K562 (cell line): Measurements from ENCODE around the gene SPEM1. TPM values are rescaled to one million over a fixed set of nuclear protein-coding genes. Genes with fewer than 3 reads are reported as not detected.

Experiments used
- CTBP1 ChIP-seq: fragments of 450-650 bp; IDR thresholded peaks from 2 replicates; pipeline ENCODE4 v1.6.1; 2016; ENCODE audit warnings: borderline replicate concordance
- DMBX1 ChIP-seq: fragments of 250-450 bp; sonication (Bioruptor Pico); IDR thresholded peaks from 2 replicates; pipeline ENCODE4 v1.8.0; 2022; ENCODE audit warnings: inconsistent platforms, mild to moderate bottlenecking, moderate library complexity, borderline replicate concordance
- EGR1 ChIP-seq: fragments of 450-650 bp; conservative IDR thresholded peaks from 2 replicates; pipeline ENCODE4 v1.6.1; 2017; ENCODE audit warnings: mild to moderate bottlenecking
- HIVEP1 ChIP-seq: fragments of 250-450 bp; sonication (Bioruptor Pico); IDR thresholded peaks from 2 replicates; pipeline ENCODE4 v1.4.0; 2020; ENCODE audit warnings: mild to moderate bottlenecking
- HNRNPL ChIP-seq: fragments of 200-400 bp; formaldehyde crosslinking; IDR thresholded peaks from 2 replicates; pipeline ENCODE4 v1.6.1; 2017; ENCODE audit warnings: low read depth, mild to moderate bottlenecking, low read length
- NRF1 ChIP-seq, 2 experiments: fragments of 450-650 bp; IDR thresholded peaks in 1 of 2; conservative IDR thresholded peaks in 1 of 2; 2 replicates each; pipeline ENCODE4 v1.6.1; 2014; ENCODE audit warnings: mild to moderate bottlenecking in 2 of 2
- PHF8 ChIP-seq: fragments of 200-600 bp; sonication (generic); IDR thresholded peaks from 2 replicates; pipeline ENCODE4 v1.6.1; 2012; ENCODE audit warnings: mixed run types, mild to moderate bottlenecking, inconsistent platforms, low read length, moderate library complexity, borderline replicate concordance
- POLR2G ChIP-seq: fragments of 200-400 bp; formaldehyde crosslinking; IDR thresholded peaks from 2 replicates; pipeline ENCODE4 v1.6.1; 2017; ENCODE audit warnings: low read depth, mild to moderate bottlenecking, antibody characterized with exemption, low read length, moderate library complexity
- PREB ChIP-seq: sonication (generic); formaldehyde crosslinking; IDR thresholded peaks from 2 replicates; pipeline ENCODE4 v1.8.1; 2023; ENCODE audit warnings: mild to moderate bottlenecking, missing genetic modification reagents
- SRSF3 ChIP-seq: fragments of 200-400 bp; formaldehyde crosslinking; IDR thresholded peaks from 2 replicates; pipeline ENCODE4 v1.6.1; 2016; ENCODE audit warnings: mild to moderate bottlenecking, low read length, moderate library complexity; ENCODE audit not compliant: insufficient read depth
- TFE3 ChIP-seq: fragments of 450-650 bp; formaldehyde crosslinking; IDR thresholded peaks from 2 replicates; pipeline ENCODE4 v1.4.0; 2020; ENCODE audit warnings: mild to moderate bottlenecking, mixed read lengths
- ZBTB33 ChIP-seq: sonication (generic); formaldehyde crosslinking; IDR thresholded peaks from 2 replicates; pipeline ENCODE4 v1.8.1; 2023; ENCODE audit warnings: mild to moderate bottlenecking, missing genetic modification reagents
- ZFX ChIP-seq: sonication (generic); formaldehyde crosslinking; IDR thresholded peaks from 2 replicates; pipeline ENCODE4 v1.8.0; 2022; ENCODE audit warnings: mild to moderate bottlenecking, missing genetic modification reagents, moderate library complexity
- ZNF12 ChIP-seq: sonication (generic); formaldehyde crosslinking; IDR thresholded peaks from 2 replicates; pipeline ENCODE4 v1.4.0; 2020; ENCODE audit warnings: mild to moderate bottlenecking, missing genetic modification reagents
- ZNF311 ChIP-seq: fragments of 250-450 bp; sonication (Bioruptor Pico); IDR thresholded peaks from 2 replicates; pipeline ENCODE4 v1.4.0; 2020; ENCODE audit warnings: mild to moderate bottlenecking, moderate library complexity
- ZNF449 ChIP-seq: fragments of 250-450 bp; sonication (Bioruptor Pico); IDR thresholded peaks from 2 replicates; pipeline ENCODE4 v1.8.0; 2022; ENCODE audit warnings: moderate library complexity, mild to moderate bottlenecking, inconsistent platforms
- ZNF57 ChIP-seq: fragments of 450-650 bp; formaldehyde crosslinking; IDR thresholded peaks from 2 replicates; pipeline ENCODE4 v1.4.0; 2020; ENCODE audit warnings: mild to moderate bottlenecking, moderate library complexity
- ZSCAN29 ChIP-seq: fragments of 450-650 bp; IDR thresholded peaks from 2 replicates; pipeline ENCODE4 v1.6.1; 2017
- polyA plus RNA-seq, 8 experiments: library from polyadenylated mRNA; depleted of rRNA in 4 of 8; stranded (reverse) in 5 of 8; unstranded in 3 of 8; fragments of >200 nt; fragmentation: Nextera tagmentation in 2 of 8; fragmentation: Illumina TruSeq in 1 of 8; extraction: Ambion mirVana in 2 of 8; extraction: Trizol in 1 of 8; gene quantifications; 2 replicates each; pipeline versions ENCODE4 v1.2.1 to v1.2.3, GENCODE V29; 2011 to 2014; ENCODE audit warnings: inconsistent platforms in 1 of 8, missing spikeins in 1 of 8
- total RNA-seq, 7 experiments: library from RNA; depleted of rRNA in 6 of 7; stranded (reverse); fragments of >200 nt in 6 of 7; fragmentation: Illumina TruSeq in 2 of 7; extraction: Trizol in 2 of 7; gene quantifications; 2 replicates each; pipeline versions ENCODE4 v1.2.1 to v1.2.3, GENCODE V29; 2011 to 2021; ENCODE audit warnings: low replicate concordance in 1 of 7
- TF ChIP-seq, protein P1 (sequence below): fragments of 200-800 bp; sonication (Bioruptor generic); IDR thresholded peaks from 2 replicates; pipeline ENCODE4 v1.6.1; 2017; ENCODE audit warnings: missing genetic modification characterization, missing compliant biosample characterization

The SPEM1 gene
- total and polyA plus RNA-seq, 9 of the 15 experiments (the other 6 are each of a cell fraction or from before 2014, with no cell fraction given), result not detected

GRCh38 chr17:7437950-7438614, 18.0 kb downstream of the SPEM1 start (continued):
- TF ChIP-seq PREB (CRISPR knock-in tag) (no peak), ZNF311 (CRISPR knock-in tag) (no peak), CTBP1 (peak; percentile 30; the same call in 1 of the 2 replicates), DMBX1 (CRISPR knock-in tag) (no peak), PHF8 (peak; percentile 33; the same call in 1 of the 2 replicates), NRF1 (conservative IDR thresholded peaks at IDR 0.05 in 1 of 2, IDR thresholded peaks at IDR 0.05 in 1 of 2) (0 out of 4 replicates have a peak, but pooled peaks of 1 of the 2 experiments have one; percentile 21), ZNF12 (no peak), HIVEP1 (CRISPR knock-in tag) (no peak), EGR1 (peak; percentile 49), ZFX (CRISPR knock-in tag) (peak; percentile 46), ZSCAN29 (no peak), POLR2G (peak; percentile 63), ZNF449 (CRISPR knock-in tag) (no peak), ZBTB33 (CRISPR knock-in tag) (peak; percentile 32; the same call in 1 of the 2 replicates), ZNF57 (CRISPR knock-in tag) (no peak), HNRNPL (no peak), SRSF3 (no peak), TFE3 (CRISPR knock-in tag) (no peak)
- TF ChIP-seq, protein P1, sequence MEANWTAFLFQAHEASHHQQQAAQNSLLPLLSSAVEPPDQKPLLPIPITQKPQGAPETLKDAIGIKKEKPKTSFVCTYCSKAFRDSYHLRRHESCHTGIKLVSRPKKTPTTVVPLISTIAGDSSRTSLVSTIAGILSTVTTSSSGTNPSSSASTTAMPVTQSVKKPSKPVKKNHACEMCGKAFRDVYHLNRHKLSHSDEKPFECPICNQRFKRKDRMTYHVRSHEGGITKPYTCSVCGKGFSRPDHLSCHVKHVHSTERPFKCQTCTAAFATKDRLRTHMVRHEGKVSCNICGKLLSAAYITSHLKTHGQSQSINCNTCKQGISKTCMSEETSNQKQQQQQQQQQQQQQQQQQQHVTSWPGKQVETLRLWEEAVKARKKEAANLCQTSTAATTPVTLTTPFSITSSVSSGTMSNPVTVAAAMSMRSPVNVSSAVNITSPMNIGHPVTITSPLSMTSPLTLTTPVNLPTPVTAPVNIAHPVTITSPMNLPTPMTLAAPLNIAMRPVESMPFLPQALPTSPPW (CRISPR knock-in tag), result peak; percentile 59; the same call in 1 of the 2 replicates
